Raji (cell line): ENCODE results near the gene CLEC19A.

ENCODE experiments used
- POLR2A ChIP-seq: IDR thresholded peaks from 2 replicates; pipeline ENCODE4 v1.6.1; 2011; ENCODE audit warnings: low read depth, low read length, control low read depth; ENCODE audit not compliant: insufficient read depth

Gene CLEC19A

DNA sequence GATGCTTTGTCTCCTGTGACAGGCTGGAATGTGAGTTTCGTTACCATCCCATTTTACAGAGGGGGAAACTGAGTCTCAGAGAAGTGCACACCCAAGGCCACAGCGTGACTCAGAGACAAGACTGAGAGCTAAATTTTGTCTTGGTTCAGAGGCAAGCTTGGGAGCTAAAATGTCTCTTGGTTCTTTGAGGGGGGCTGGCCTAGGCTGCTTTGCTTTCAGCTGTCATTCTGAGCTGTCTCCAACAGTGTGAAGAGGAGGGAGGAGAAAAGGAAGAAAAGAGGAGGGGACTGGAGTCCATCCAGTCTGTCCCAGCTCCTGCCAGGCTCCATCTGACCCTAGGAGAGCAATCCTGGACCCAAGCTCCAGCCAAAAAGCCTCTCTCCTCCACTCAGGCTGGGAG is at the start of gene CLEC19A:
CLEC19A (plus strand) TSS at position 301 of the 400 bp plus-strand sequence. CDS start 121 bp downstream, outside the sequence.
- no peak for TF ChIP-seq POLR2A

GRCh38 chr16:19235886-19236285 is 49.6 kb upstream of the CLEC19A start:
- no peak for TF ChIP-seq POLR2A

GRCh38 chr16:19236561-19237209 is 48.8 kb upstream of the CLEC19A start:
- no peak for TF ChIP-seq POLR2A

- no peak for TF ChIP-seq POLR2A
Measured at GRCh38 chr16:19238406-19238805, 47.1 kb upstream of the CLEC19A start.

DNA sequence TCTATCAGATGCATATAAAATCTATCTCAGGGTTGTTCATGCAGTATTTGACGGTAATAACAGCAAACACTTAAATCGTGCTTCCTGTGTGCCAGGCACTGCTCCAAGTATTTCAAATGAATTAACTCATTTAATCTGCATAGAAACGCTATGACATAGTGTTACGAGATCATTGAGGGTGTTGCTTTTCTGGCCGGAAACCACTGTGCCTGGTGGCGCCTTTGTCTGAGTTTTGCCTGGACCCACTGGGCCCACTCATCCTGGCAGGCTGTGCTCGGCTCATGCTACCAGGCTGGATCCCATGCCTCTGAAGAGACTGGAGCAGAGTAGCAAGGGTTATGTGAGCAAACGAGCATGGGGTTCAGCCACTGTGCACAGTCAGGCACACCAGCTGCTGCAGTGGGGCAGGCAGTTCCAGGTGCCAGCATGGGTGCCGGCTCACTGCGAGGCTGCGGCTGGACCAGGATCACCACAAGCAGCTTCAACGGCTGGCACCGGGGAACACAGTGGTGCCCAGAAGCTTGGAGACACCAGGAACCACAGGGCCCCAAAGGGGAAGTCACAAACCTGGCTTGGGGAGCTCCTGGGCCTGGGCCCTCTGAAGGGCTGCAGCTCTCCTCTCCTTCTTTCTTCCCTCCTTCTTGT is 45.9 kb upstream of the CLEC19A start:
- no peak for TF ChIP-seq POLR2A

- no peak for TF ChIP-seq POLR2A
Measured at GRCh38 chr16:19240494-19240893, 45.0 kb upstream of the CLEC19A start.

DNA sequence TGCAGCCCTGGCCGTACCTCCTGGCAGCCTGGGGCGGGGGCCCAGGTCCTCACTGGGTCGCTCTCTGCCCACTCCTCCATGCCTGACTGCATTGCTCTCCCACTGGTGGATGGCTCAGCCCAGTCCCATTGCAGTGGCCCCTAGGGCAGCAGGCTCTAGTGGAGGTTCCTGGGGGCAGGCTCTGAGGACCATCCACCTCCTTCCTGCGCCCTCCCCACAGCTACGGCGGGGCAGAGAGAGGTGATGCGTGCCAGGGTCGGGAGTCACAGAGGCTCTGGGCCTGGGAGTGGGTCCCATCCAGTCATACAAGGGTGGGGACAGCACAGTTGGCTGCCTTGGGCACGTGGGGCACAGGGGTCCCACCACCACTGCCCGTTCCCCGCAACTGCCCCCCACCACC is 44.0 kb upstream of the CLEC19A start:
- TF ChIP-seq POLR2A, result no peak

- TF ChIP-seq POLR2A, result no peak
Measured at GRCh38 chr16:19242186-19242585, 43.3 kb upstream of the CLEC19A start.

DNA sequence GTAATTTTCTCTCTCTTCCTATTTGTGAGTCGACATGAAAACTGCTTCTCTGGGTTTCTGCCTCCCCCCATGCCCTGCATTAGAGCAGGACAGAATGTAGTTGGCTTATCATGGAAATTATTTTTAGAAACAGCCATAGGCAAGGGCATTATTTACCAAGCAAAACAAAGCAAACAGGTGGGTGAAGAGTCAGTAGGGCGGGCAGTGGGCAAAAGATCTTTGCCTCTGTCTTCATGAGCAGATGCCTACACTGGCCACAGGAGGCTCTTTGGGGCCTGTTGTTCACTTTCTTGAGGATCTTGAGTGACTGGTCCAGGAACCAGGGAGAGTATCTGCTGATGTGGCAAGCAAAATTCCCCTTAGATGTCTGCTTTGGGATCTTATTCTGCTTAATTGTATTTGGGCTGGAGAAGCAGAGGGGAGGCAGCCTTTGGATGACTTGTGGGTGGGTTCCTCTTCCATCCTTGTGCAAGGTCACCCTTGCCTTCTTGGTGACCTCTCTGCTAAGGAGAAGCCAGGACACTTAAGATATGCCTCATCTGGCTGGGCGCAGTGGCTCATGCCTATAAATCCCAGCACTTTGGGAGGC is 42.5 kb upstream of the CLEC19A start:
- TF ChIP-seq POLR2A, result no peak

GRCh38 chr16:19245326-19245925 is 40.1 kb upstream of the CLEC19A start:
- no peak for TF ChIP-seq POLR2A

- TF ChIP-seq POLR2A, result no peak
Measured at GRCh38 chr16:19252904-19253303, 32.6 kb upstream of the CLEC19A start.

GRCh38 chr16:19254611-19255010 is 30.9 kb upstream of the CLEC19A start:
- TF ChIP-seq POLR2A, result no peak

DNA sequence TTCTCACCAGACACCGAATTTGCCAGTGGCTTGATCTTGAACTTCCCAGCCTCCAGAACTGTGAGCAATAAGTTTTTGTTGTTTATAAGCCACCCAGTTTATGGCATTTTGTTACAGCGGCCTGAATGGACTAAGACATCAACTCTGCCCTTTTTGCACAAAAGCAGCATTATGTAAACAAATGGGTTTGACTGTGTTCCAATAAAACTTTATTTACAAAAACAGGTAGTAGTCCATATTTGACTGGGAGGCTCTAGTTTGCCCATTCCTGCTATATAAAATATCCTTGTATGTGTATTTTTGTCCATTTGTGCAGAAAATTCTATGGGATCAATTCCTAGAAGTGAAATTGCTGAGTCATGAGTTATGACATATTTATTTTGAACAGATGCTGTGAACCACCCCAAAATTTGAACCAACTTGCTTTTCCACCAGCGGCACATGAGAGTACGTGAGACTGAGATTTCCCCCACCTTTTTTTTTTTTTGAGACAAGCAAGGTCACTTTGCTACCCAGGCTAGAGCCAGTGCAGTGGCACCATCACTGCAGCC is 21.3 kb upstream of the CLEC19A start:
- TF ChIP-seq POLR2A, result no peak

DNA sequence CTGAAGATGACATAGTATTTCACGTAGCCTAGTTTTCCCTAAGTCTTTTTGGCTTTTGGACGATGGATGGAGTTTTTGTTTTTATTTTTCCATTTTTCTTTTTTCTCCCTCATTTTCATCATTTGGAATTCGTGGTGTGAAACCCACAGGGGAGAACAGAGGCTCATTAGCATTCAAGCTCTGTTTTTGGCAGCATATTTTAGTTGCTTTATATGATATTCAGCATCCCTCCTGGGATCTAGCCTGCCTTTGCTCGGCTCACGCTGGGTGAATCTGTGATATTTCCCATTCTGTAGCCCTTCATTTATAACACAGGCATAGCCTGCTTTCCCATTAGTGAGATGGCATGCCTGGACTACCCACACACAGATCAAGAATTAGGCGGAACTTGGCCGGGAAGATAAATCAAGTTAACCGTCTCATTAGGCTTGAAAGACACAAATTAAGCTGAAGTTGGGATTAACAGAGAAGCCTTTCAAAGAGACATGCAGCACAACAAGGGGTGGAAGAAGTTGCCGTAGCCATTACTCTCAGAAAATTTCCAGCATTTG is 20.1 kb upstream of the CLEC19A start:
- TF ChIP-seq POLR2A, result no peak

- no peak for TF ChIP-seq POLR2A
Measured at GRCh38 chr16:19266774-19267173, 18.8 kb upstream of the CLEC19A start.
